Activated T-helper 17 cell treated with anti-CD3 and anti-CD28 coated beads, Interleukin-2, amount 50 U/mL, for 72 hours (primary cell): ENCODE measurements around the gene ZNF324. TPM values are rescaled to one million over a fixed set of nuclear protein-coding genes. Genes with fewer than 3 reads are reported as not detected.
"Not testable (repeated sequence)": the region's sequence is repeated elsewhere in the genome, so short reads cannot be mapped to it uniquely, and the experiment has no call there.

Source experiments
- ATAC-seq: fragments of 150-1000 bp; cut with Tn5 transposase; replicated peaks from 2 replicates; pipeline ENCODE4 v1.10.0; 2021; ENCODE audit warnings: mild to moderate bottlenecking, moderate library complexity
- H3K27ac Mint-ChIP-seq: one replicate; pipeline ENCODE4 v1.8.0; 2022; ENCODE audit warnings: mixed read lengths
- H3K27me3 Mint-ChIP-seq: one replicate; pipeline ENCODE4 v1.8.0; 2022; ENCODE audit warnings: mixed read lengths
- H3K36me3 Mint-ChIP-seq: one replicate; pipeline ENCODE4 v1.8.0; 2022; ENCODE audit warnings: low read depth, mild to moderate bottlenecking, mixed read lengths
- H3K4me1 Mint-ChIP-seq: one replicate; pipeline ENCODE4 v1.8.0; 2022; ENCODE audit warnings: mixed read lengths
- H3K4me3 Mint-ChIP-seq: one replicate; pipeline ENCODE4 v1.8.0; 2022; ENCODE audit warnings: mild to moderate bottlenecking, mixed read lengths
- H3K9me3 Mint-ChIP-seq: one replicate; pipeline ENCODE4 v1.8.0; 2022; ENCODE audit warnings: mixed read lengths
- total RNA-seq, 2 donors: library from RNA; stranded (reverse); gene quantifications; one replicate each; pipeline ENCODE4 v1.2.3, GENCODE V29; 2022

The ZNF324 gene
- total RNA-seq, result 1 to 10 TPM; 7.3 to 7.6 TPM

DNA sequence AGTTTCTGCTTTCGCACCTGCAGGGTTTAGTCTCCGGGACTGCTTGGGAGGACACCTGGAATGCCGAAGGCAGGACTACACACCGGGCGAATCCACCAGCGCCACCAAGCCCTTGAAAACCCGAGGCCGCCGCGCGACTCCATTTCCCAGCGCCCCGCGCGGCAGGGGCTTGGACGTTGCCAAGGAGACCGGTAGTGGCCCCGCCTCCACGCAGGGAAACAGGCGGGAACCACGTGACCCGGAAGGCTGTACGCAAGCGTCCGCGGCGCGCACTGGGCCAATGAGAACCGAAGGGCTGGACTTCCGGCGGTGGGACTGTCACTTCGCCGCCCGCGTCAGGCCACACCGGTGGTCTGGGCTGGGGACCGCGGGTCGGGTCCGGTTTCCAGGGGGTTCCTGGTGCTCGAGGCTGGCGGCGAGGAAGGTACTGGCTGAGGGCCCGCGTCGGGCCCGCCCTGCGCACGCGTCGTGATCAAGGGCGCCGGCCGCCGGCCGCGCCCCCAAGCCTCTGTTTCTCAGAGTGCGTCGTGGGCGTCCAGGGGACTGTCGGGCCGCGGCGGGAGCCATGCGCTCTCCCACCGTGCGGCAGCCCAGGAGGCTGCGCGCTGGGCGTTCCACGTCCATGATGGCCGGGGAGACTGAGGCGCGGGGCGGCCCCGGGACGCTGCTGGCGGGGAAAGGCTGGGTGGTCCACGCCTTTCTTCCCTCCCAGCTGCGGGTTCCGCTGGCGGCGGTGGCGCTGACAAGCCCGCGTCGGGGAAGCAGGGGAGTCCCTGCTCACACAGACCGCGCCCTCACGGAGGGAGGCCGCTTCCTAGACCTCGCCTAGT lies at the start of gene ZNF324:
TSS of gene ZNF324 (plus strand) at position 321 of the 830 bp plus-strand sequence. CDS start 2,106 bp downstream, outside the sequence.
- H3K4me1 Mint-ChIP-seq, result peaks cover 6% of the 10 kb centered on the region
- peak; percentile 99 for ATAC-seq
- no peaks in the 10 kb centered on the region for H3K27me3 Mint-ChIP-seq
- H3K27ac Mint-ChIP-seq, result peak within 1 kb of the TSS; percentile 79
- H3K4me3 Mint-ChIP-seq, result peak within 1 kb of the TSS; percentile 85
- no peaks in the 10 kb centered on the region for H3K9me3 Mint-ChIP-seq
- peaks cover 21% of the 10 kb centered on the region for H3K36me3 Mint-ChIP-seq

DNA sequence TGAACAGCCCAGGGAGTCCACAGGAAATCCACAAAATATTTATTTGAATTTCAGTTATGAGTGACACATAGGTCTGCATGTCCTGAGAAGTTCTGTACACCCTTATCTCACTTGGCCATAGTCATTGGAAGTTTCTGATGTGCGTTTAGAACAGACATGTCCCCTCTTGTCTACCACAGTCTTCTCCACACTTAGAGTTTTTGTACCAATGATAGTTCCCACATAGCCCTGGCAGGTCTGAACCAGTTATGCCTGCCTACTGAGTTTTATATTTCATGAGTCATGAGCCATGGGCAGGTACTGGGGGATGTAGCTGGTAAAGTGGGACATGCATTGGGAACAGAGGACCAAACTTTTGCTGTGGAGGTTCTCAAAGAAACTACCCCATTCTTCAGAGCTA lies 38.3 kb upstream of the ZNF324 start:
- Mint-ChIP-seq H3K4me1 (no peaks in the 10 kb centered on the region), H3K4me3 (no peak overlapping the region), H3K36me3 (peaks cover 12% of the 10 kb centered on the region), H3K27me3 (no peaks in the 10 kb centered on the region), H3K27ac (no peak overlapping the region), H3K9me3 (peaks cover 17% of the 10 kb centered on the region)
- no peak for ATAC-seq

DNA sequence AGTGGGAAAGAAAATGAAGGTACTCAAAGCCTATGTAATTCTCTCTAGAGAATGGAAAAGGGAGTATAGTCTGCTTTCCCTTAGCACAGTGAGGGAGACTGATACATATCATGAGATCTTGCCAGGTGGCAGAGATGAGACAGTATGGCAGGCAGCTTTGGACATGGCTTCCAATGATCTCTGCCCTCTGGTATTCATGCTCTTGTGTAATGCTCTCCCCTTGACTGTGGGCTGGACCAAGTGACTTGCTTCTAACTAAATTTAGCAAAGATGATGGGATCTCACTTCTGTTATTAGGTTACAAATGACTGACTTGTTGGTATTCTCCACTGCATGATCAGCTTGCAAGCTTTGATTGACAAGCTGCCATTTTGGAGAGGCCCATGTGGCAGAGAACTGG lies 37.1 kb upstream of the ZNF324 start:
- no peak overlapping the region for H3K27ac Mint-ChIP-seq
- no peak for ATAC-seq
- no peak overlapping the region for H3K4me3 Mint-ChIP-seq
- peaks cover 23% of the 10 kb centered on the region for H3K36me3 Mint-ChIP-seq
- H3K4me1 Mint-ChIP-seq, result no peaks in the 10 kb centered on the region
- peaks cover 21% of the 10 kb centered on the region for H3K9me3 Mint-ChIP-seq
- no peaks in the 10 kb centered on the region for H3K27me3 Mint-ChIP-seq

DNA sequence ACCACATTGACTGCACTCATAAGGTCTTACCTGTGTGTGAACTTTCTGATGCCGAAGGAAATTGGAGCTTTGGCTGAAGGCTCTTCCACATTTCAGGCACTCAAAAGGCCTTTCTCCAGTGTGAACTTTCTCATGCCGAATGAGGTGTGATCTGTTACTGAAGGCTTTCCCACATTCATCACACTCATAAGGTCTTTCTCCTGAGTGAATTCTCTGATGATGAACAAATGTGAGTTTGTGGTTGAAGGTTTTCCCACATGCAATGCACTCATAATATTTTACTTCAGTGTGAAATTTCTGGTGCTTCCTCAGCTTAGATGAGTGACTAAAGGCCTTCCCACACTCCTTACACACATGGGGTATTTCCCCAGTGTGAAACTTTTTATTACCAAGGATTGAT lies 32.7 kb upstream of the ZNF324 start:
- no peak overlapping the region for H3K4me3 Mint-ChIP-seq
- ATAC-seq, result no peak
- H3K27ac Mint-ChIP-seq, result no peak overlapping the region
- peaks cover 12% of the 10 kb centered on the region for H3K4me1 Mint-ChIP-seq
- H3K36me3 Mint-ChIP-seq, result peaks cover 67% of the 10 kb centered on the region
- H3K27me3 Mint-ChIP-seq, result no peaks in the 10 kb centered on the region
- H3K9me3 Mint-ChIP-seq, result peaks cover 28% of the 10 kb centered on the region

DNA sequence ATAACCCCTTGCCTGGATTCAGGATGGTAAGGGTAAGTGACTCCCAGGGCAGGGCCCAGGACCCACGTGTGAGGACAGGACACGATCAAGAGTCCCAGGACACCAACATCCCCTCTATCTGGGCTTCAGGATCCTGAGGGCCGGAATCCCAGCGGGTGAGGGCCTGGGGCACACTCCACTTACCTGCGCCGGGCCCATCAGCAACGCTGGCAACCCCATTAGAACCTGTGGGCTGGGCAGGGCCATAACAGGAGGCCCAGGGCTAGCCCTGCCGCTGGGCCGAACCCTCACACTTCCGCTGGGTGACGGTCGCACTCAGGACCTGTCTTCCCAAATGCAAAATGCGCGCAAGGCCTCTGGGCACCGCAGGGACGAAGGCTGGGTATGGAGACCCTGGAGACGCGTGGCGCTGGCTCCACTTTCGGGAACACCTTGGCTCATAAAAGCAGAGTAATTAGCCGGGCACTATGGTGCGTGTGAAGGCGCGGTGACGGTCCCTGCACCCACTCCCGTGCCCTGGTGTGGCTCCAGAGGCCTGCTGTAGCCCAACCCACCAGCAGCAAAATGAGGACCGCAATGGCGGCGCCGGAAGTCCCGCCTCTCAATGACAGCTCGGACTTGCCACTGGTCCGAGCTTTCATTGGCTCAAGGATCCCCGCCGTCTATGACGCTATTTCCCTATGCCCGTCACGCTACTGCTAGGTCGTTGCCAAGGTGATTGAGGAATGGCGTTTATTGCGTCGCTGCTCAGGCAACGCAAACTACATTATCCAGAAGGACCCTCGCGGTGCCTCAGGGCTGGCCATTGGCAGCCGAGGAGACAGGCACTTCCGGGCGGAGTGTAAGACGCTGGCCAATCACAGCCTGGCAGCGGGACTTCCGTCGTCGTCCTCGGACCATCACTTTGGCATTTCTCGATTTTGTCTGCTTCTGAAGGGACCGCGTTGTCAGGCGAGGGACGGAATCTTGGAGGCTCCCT lies 27.0 kb upstream of the ZNF324 start, which contains the start of gene ZNF132:
TSS of gene ZNF132 (minus strand) at position 578 of the 979 bp plus-strand sequence. CDS start at position 246, 332 bp downstream.
- peaks cover 24% of the 10 kb centered on the region for H3K4me1 Mint-ChIP-seq
- H3K4me3 Mint-ChIP-seq, result peak within 1 kb of the TSS; percentile 97
- peak; percentile 98 for ATAC-seq
- peaks cover 55% of the 10 kb centered on the region for H3K36me3 Mint-ChIP-seq
- H3K9me3 Mint-ChIP-seq, result peaks cover 20% of the 10 kb centered on the region
- H3K27me3 Mint-ChIP-seq, result no peaks in the 10 kb centered on the region
- H3K27ac Mint-ChIP-seq, result peak within 1 kb of the TSS; percentile 97

DNA sequence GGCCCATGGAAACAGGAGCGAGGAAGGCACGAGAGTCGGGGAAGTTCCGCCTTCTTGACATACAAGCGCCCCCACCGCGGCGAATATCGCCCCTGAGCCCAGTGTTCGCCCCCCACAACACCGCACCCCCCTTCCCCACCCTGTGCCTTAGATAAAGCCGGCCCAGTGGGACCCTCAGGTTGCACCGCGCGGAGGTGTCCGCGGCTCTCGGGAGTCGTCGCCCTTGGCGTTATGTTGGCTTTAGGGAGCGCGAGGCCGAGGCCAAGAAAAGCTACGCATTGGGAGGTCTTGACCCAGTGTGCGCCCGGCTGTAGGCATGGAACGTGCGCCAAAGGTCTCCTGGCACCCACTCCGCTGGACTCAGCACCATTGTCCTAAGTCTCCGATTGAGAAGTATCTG lies 26.3 kb upstream of the ZNF324 start:
- peaks cover 17% of the 10 kb centered on the region for H3K9me3 Mint-ChIP-seq
- H3K27me3 Mint-ChIP-seq, result no peaks in the 10 kb centered on the region
- ATAC-seq, result no peak
- peaks cover 48% of the 10 kb centered on the region for H3K36me3 Mint-ChIP-seq
- H3K27ac Mint-ChIP-seq, result peak overlapping the region; percentile 97
- peak overlapping the region; percentile 97 for H3K4me3 Mint-ChIP-seq
- peaks cover 24% of the 10 kb centered on the region for H3K4me1 Mint-ChIP-seq

DNA sequence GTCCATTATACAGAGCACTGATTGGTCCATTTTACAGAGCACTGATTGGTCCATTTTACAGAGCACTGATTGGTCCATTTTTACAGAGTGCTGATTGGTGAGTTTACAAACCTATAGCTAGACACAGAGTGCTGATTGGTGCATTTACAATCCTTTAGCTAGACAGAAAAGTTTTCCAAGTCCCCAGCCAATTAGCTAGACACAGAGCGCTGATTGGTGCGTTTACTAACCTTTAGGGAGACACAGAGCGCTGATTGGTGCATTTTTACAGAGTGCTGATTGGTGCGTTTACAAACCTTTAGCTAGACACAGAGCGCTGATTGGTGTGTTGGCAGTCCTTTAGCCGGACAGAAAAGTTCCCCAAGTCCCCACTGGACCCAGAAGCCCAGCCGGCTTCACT lies 23.9 kb upstream of the ZNF324 start:
- not testable (repeated sequence) for ATAC-seq, H3K4me3 Mint-ChIP-seq, H3K27me3 Mint-ChIP-seq, H3K27ac Mint-ChIP-seq
- peaks cover 19% of the 10 kb centered on the region for H3K4me1 Mint-ChIP-seq
- peaks cover 13% of the 10 kb centered on the region for H3K9me3 Mint-ChIP-seq
- H3K36me3 Mint-ChIP-seq, result peaks cover 23% of the 10 kb centered on the region

DNA sequence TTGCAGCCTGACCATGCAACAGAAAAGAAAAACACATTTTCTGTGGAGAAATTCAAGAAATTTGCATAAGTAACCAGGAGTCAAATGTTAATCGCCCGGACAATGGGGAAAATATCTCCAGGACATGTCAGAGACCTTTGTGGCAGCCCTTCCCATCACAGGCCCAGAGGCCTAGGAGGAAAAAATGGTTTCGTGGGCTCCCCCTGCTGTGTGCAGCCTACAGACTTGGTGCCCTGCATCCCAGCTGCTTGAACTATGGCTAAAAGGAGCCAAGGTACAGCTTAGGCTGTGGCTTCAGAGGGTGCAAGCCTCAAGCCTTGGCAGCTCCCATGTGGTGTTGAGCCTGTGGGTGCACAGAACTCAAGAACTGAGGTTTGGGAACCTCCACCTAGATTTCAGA lies 18.0 kb upstream of the ZNF324 start:
- not testable (repeated sequence) for H3K36me3 Mint-ChIP-seq, H3K4me3 Mint-ChIP-seq, H3K27me3 Mint-ChIP-seq, ATAC-seq, H3K27ac Mint-ChIP-seq, H3K9me3 Mint-ChIP-seq
- peaks cover 20% of the 10 kb centered on the region for H3K4me1 Mint-ChIP-seq

DNA sequence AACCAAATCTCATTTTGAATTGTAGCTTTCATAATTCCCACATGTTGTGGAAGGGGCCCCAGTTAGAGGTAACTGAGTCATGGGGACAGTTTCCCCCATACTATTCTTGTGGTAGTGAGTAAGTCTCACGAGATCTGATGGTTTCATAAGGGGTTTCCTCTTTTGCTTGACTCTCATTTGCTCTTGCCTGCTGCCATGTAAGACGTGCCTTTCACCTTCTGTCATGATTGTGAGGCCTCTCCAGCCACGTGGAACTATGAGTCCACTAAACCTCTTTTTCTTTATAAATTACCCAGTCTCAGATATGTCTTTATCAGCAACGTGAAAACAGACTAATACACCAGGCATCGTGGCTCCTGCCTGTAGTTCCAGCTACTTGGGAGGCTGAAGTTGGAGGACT lies 16.9 kb upstream of the ZNF324 start:
- H3K4me1 Mint-ChIP-seq, result peaks cover 20% of the 10 kb centered on the region
- peak overlapping the region; percentile 87 for H3K4me3 Mint-ChIP-seq
- H3K9me3 Mint-ChIP-seq, H3K27me3 Mint-ChIP-seq, H3K36me3 Mint-ChIP-seq: not testable (repeated sequence)
- H3K27ac Mint-ChIP-seq, result peak overlapping the region; percentile 49
- ATAC-seq, result peak; percentile 3

DNA sequence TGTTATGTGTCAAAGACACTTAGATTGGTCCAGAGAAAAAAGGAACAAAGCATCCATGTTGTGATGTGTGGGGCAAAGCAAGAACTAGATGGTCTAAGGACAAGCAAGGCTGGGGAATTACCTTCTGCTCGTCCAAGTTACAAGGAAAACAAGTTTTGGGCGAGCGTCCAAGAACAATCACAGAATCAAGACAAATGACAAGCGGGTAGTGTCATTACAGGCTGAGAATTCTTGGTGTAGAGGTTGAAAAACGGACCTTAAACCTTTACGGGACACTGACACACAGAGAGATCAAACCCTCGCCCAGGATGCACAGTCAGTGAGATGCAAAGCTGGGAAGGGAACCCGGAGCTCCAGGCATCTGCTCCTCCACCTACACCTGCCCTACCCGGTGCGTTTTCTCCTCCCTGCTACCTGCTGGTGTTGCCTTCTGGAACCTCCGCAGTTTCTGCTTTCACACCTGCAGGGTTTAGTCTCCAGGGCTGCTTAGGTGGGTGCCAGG lies 16.0 kb upstream of the ZNF324 start:
- Mint-ChIP-seq H3K4me3 (peak overlapping the region; percentile 87), H3K4me1 (peaks cover 20% of the 10 kb centered on the region), H3K27me3 (peaks cover 6% of the 10 kb centered on the region), H3K9me3 (peaks cover 9% of the 10 kb centered on the region), H3K27ac (peak overlapping the region; percentile 86), H3K36me3 (peaks cover 11% of the 10 kb centered on the region)
- peak; percentile 10 for ATAC-seq

DNA sequence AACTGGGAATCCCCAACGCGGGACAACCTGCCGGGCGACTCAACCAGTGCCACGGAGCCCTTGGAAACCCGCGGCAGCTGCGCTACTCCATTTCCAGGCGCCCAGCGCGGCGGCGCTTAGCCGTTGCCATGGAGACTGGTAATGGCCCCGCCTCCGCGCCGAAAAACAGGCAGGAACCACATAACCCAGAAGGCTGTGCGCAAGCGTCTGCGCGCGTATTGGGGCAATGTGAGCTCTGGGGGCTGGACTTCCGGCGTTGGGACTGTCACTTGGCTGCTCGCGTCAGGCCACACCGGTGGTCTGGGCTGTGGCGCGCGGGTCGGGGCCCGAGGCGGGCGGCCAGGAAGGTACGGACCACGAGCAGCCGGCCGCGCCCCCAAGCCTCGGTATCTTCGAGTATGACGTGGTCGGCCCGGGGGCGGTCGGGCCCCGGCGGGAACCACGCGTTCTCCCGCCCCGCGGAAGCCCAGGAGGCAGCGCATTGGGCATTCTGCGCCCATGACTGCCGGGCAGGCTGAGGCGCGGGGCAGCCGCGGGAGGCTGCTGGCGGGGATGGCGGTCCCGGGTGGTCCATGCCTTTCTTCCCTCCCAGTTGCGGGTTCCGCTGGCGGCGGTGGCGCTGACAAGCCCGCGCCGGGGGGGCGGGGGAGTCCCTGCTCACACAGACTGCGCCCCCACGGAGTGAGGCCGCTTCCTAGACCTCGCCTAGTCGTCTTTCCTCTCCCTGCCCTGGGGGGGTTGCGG lies 15.3 kb upstream of the ZNF324 start, which contains the start of gene ZNF324B:
TSS of gene ZNF324B (plus strand) at position 265 of the 744 bp plus-strand sequence. CDS start 2,080 bp downstream, outside the sequence.
- peaks cover 12% of the 10 kb centered on the region for H3K36me3 Mint-ChIP-seq

DNA sequence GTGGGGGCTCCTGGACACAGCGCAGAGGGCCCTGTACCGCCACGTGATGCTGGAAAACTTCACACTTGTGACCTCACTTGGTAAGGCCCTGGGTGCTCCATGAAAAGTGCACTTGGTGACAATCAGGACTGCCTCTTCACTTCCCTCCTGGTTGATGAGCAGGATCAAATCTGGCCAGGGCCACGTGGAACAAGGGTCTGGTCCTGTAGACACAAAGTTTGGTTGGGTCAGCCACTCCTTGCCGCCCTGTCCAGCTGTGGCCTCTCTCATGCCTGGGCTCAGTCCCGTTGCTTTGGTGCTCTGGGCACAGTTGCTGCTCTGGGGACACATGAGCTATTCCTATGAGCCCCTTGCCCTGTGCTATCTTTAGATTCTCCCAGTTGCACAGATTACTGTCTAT lies 13.1 kb upstream of the ZNF324 start:
- Mint-ChIP-seq H3K9me3 (peaks cover 3% of the 10 kb centered on the region), H3K4me1 (peaks cover 20% of the 10 kb centered on the region)

More for the DNA sequence above, 15.3 kb upstream of the ZNF324 start, which contains the start of gene ZNF324B:
- H3K27me3 Mint-ChIP-seq, result peaks cover 6% of the 10 kb centered on the region
- H3K27ac Mint-ChIP-seq, result peak within 1 kb of the TSS; percentile 86
- H3K4me1 Mint-ChIP-seq, result peaks cover 20% of the 10 kb centered on the region
- ATAC-seq, result peak; percentile 99
- H3K9me3 Mint-ChIP-seq, result peaks cover 9% of the 10 kb centered on the region
- peak within 1 kb of the TSS; percentile 87 for H3K4me3 Mint-ChIP-seq

DNA sequence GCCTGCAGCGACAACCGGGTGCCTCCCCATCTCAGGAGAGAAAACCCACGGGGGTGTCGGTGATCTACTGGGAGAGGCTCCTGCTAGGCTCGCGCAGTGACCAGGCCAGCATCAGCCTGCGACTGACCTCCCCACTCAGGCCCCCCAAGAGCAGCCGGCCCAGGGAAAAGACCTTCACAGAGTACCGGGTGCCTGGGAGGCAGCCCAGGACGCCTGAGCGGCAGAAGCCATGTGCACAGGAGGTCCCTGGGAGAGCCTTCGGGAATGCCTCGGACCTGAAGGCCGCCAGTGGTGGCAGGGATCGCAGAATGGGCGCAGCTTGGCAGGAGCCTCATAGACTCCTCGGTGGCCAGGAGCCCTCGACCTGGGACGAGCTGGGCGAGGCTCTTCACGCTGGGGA lies 11.6 kb upstream of the ZNF324 start:
- no peak overlapping the region for H3K27ac Mint-ChIP-seq
- no peaks in the 10 kb centered on the region for H3K27me3 Mint-ChIP-seq
- no peak for ATAC-seq
- peaks cover 13% of the 10 kb centered on the region for H3K4me1 Mint-ChIP-seq
- H3K36me3 Mint-ChIP-seq, result peaks cover 15% of the 10 kb centered on the region
- no peaks in the 10 kb centered on the region for H3K9me3 Mint-ChIP-seq
- H3K4me3 Mint-ChIP-seq, result no peak overlapping the region

More for the DNA sequence above, 13.1 kb upstream of the ZNF324 start:
- Mint-ChIP-seq H3K27me3 (no peaks in the 10 kb centered on the region), H3K36me3 (peaks cover 15% of the 10 kb centered on the region), H3K27ac (no peak overlapping the region), H3K4me3 (no peak overlapping the region)
- no peak for ATAC-seq
